Nucleus accumbens (tissue), 56 donors: Measurements from ENCODE around the gene SEC22A.
A peak's percentile ranks its signal among the peaks of the same experiment; 100 is the strongest.

Experiments
- DNase-seq, 56 donors: peaks; one replicate each; lab custom pipeline; 2025; lab: John Stamatoyannopoulos, UW

SEC22A gene

DNA sequence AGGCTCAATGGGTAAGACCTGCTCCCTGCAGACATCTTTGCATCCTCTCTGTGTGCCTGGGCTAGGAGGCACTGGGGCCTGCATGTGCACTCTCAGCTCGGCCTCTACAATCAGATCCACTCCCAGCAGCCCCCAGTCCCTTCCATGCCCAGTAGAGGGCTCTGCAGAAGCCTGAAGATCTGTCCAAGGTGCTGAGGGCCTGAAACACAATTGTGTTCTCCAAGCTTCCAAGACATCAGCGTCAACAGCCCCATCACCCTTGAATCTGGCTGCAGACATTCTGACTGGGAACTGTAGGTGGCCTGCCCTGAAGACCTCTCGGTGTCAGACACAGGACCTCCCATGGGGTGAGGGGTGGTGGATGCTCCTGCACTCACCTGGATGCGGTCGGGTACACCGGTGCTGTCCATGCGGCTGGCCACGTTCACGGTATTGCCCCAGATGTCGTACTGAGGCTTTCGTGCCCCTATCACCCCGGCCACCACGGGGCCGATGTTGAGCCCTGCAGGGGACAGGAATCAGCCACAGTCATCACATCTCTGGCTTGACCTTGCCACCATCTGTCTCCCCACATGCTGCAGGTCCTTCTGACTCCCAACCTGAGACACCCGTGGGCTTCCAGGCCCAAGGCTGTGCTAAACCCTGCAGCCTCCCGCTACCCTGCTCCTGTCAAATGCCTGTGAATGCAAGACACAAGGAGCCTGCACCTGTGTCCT lies 84.7 kb downstream of the SEC22A start:
- DNase-seq, result peak in 6 of 56 donors; percentile 13 to 46 (median 34)

DNA sequence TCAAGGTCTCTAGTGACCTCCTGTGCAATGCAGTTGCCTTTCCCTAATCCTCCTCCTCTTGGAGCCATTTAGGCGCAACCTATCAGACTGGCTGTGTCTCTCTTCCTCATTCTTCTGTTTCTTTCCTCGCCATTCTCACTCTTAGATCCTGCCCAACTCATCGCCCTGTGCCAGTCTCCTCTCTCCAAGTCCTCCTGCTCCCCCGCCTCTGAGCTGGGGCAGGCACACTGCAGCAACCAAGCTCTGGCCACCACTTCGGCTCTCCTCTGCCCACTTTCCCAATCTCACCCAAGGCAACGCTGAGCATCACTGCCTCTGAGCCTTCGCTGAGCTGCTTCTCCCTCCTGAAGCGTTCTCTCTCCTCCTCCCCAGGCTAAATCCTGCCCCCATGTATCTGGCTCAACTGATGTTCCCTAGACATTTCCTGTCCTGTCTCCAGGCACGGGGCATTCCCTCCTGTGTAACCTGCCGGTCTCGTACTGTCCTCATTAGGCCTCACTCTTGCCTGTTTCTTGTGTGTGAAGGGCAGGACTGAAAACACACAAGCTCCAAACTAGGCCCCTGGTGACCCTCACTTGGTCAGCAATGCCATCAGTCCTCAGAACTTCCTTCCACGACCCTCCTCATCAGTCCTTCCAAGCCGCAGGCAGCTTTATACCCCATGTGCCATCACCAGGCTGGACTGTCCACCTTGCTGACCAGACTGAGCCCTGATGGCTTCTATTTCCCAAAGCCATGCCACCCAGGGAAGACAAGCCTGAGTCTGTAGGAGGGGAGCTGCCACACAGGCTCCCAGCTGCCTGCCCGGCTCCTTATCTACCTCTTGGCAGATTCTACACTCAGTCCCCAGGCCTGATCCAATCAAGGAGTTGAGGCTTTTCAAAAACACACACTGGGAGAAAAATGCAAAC lies 85.6 kb downstream of the SEC22A start:
- no peak for DNase-seq

GRCh38 chr3:123287962-123288302 lies 86.2 kb downstream of the SEC22A start:
- no peak for DNase-seq

- DNase-seq, result no peak
These were observed 87.8 kb downstream of the SEC22A start for GRCh38 chr3:123289391-123290106.

GRCh38 chr3:123290107-123290930 lies 88.6 kb downstream of the SEC22A start:
- DNase-seq, result no peak

- no peak for DNase-seq
These were observed 89.2 kb downstream of the SEC22A start for GRCh38 chr3:123290962-123291361.

DNA sequence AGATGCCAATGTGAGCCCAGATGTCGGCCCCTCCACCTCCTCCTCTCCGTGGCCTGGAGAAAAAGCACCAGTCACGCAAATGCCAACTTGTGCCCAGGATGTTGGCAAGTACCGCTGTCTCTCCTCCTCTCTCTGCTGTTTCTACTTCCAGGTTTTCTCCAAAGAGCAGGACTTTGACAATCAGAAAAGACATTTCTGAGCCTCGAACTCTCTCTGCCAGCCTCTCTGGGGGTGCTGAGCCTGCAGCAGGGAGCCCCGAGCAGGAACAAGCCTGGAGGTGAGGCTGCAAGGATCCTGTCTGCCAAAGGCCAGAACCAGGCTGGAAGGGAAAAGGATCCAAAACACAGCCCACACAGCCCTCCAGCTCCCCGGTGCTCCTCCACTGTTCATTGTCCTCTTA lies 89.7 kb downstream of the SEC22A start:
- DNase-seq, result no peak

DNA sequence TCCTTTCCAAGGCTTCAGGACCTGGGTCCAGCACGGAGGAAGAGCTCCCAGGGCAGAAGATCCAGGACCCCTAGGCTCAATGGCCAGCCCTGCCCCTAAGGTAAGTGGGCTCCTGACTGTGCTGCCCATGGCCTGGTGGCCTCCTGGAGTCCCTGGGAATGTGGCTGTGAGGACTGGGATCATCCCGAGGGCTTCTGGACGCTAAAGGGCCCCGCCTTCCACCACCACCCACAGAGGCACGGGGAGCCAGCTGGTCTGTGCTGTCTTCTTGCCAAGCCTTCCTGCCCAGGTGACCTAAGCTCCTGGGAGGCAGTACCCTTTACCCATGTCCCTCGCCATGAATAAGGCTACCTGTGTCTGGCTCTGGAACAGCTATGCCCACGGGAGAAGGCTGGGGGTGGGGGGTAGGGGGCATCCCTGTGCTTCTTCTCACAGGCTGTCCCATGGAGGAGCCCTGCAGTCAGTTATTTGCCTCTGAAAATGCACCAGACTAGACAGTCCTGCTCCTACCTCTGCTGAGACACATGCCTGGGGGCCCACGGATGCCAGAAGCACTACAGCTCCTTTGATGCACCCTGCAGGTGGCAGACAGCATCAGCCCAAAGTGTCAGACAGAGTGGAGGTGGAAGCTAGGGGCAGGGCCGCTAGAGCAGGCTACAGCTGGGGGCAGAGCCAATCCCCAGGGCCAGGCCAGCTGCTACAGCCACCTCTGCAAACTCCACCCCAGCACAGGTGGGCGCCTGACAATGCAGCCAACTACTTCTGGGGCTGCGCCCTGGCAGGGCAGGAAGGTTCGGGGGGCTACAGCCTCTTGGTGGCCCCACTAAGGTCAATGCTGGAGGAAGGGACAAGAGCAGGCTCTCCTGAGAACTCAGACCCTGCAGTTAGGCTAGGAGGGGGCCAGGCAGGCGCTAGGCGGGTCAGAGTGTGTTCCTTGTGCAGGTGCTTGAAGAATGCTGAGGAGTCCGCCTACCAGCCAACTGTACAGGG lies 90.9 kb downstream of the SEC22A start:
- DNase-seq, result peak in 2 of 56 donors; percentile 25 to 36

- DNase-seq, result no peak
These were observed 92.7 kb downstream of the SEC22A start for GRCh38 chr3:123294296-123294938.

DNA sequence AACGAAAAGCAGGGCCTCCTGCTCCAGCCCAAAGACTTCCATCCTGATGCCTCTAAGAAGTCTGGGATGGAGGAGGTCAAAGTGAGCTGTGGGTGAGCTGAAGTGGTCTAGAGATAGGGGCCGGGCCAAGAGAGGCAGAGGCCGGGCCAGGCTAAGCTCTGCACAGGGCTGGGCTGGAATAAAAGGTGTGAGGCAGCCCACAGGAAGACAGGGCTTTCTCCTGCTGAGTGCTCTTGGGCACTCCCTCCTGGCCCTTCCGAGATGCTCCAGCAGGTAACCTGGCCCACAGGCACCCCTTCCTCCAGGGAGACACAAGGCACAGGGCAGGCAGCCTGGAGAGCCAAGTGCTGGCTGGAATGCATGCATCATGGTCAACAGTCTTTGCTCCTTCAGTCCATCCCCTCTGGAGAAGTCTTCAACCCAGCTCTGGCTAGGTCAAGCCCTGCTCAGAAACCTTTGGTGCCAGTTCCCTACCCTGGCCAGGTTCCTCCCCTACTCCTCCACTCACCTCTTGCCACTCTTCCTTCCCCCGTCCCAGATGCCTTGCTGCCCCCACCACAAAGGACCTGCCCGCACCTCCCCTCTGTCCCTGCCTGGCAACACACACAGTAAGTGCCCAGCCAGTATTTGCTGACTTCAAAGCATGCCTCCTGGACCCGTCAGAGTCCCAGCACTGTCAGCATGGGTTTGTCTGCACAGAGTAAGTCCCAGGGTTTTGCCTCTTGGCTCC lies 93.6 kb downstream of the SEC22A start:
- DNase-seq, result no peak

- DNase-seq, result no peak
These were observed 94.1 kb downstream of the SEC22A start for GRCh38 chr3:123295901-123296250.

DNA sequence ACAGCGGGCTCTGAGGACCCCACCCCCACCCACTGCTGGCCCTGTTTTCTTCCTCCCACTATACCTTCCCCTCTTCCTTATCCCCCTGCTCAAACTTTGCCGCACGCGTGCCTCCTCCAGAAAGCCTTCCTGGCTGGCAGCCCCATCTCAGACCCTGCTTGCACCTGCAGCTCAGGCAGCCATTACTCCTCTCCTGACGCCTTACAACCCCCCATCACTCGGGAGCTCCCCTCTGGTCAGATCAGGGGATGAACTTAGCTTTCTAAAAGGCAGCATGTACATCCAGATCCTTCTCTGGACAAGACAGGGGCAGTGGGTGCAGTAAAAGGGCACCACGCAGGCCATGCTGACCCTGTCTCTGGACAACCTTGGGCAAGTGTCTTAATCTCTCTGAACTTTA lies 94.5 kb downstream of the SEC22A start:
- no peak for DNase-seq

DNA sequence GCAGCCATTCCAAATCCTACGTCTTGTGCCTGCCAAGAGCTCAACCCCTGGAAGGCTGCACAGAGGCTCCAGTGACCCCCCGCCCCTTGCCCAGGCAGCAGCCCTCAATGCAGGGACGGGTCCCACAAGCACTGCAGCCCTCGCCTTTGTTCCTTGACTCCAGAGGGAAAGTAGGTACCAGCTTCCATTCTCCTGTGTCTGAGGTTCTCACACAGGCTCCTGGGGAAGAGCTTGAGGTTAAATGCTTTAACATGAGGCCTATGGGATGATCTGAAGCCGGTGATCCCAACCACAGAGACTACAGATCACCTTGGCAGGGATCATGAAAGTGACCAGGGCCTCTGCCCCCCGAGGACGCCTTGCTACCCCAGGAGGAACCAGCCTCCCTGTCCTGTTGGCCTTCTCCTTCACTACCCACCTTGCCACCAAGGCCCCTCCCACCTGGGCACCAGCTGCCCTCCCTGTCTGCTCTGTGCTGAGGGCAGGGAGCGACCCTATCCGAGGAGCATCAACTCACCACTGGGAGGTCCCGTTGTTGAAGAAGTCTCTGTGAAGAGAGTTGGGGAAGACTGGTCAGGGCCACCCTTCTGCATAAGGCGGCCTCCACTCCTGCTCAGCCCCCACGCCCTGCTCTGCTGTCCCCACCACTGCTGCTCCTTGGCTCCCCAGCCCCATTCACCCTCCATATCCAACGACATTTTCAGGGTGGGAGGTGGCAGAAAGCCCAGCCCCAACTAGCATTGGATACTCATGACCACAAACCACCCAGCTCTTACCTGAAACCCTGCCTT lies 95.3 kb downstream of the SEC22A start:
- DNase-seq, result no peak

- no peak for DNase-seq
These were observed 95.8 kb downstream of the SEC22A start for GRCh38 chr3:123297627-123297899.

DNA sequence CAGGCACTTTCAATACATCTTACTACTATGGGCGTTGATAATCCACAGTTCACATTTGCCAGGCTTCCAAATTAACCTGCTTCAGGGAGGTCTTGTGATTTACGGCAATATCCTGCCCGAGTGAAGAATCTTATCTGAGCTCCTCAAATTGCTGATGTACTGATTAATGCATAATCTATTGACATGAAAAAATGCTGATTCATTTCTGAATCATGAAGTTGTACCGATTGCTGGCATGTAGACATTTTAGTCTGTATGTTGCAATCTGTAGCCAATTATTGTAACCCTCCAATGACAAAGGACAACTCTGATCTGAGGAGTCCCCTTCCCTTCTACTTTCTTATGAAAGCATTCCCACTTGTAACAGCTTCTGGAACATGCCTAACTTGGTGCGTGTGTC lies 97.2 kb downstream of the SEC22A start:
- DNase-seq, result no peak

- no peak for DNase-seq
These were observed 97.8 kb downstream of the SEC22A start for GRCh38 chr3:123299581-123299980.

GRCh38 chr3:123300056-123300455 lies 98.3 kb downstream of the SEC22A start:
- DNase-seq, result no peak
